Liver (tissue), 9 donors: ENCODE results near the gene PFAS. TPM values are rescaled to one million over a fixed set of nuclear protein-coding genes. Genes with fewer than 3 reads are reported as not detected.

Experiments used
- DNase-seq: peaks from one replicate; pipeline ENCODE4 v3.0.0-alpha.2; 2017; ENCODE audit warnings: low spot score
- H3K27ac ChIP-seq, 2 donors: one replicate each; pipeline ENCODE4 v1.7.0; 2013; ENCODE audit warnings: inconsistent platforms in 2 of 2, low read length in 2 of 2, control low read depth in 1 of 2, low read depth in 1 of 2, mild to moderate bottlenecking in 1 of 2
- H3K27me3 ChIP-seq, 4 donors: one replicate each; pipeline versions ENCODE4 v1.6.1 to v1.7.0; 2013; ENCODE audit warnings: low read length in 3 of 4, inconsistent platforms in 1 of 4, mild to moderate bottlenecking in 1 of 4, moderate library complexity in 1 of 4; ENCODE audit not compliant: control insufficient read depth in 4 of 4, insufficient read depth in 4 of 4
- H3K36me3 ChIP-seq, 4 donors: one replicate each; pipeline versions ENCODE4 v1.6.1 to v1.7.0; 2013; ENCODE audit warnings: low read length in 3 of 4, mild to moderate bottlenecking in 3 of 4, low read depth in 1 of 4, moderate library complexity in 1 of 4; ENCODE audit not compliant: control insufficient read depth in 4 of 4, insufficient read depth in 3 of 4
- H3K4me1 ChIP-seq, 4 donors: one replicate each; pipeline versions ENCODE4 v1.6.1 to v1.7.0; 2013; ENCODE audit warnings: low read length in 3 of 4, mild to moderate bottlenecking in 3 of 4, moderate library complexity in 1 of 4; ENCODE audit not compliant: control insufficient read depth in 4 of 4, insufficient read depth in 4 of 4
- H3K4me3 ChIP-seq, 3 donors: one replicate each; pipeline versions ENCODE4 v1.6.1 to v1.7.0; 2013; ENCODE audit warnings: low read length in 3 of 3, control low read depth in 1 of 3, low read depth in 1 of 3, mild to moderate bottlenecking in 1 of 3
- H3K9ac ChIP-seq, 2 donors: one replicate each; pipeline ENCODE4 v1.7.0; 2013; ENCODE audit warnings: low read length in 2 of 2, mild to moderate bottlenecking in 2 of 2, moderate library complexity in 2 of 2, control low read depth in 1 of 2, low read depth in 1 of 2
- H3K9me3 ChIP-seq, 4 donors: one replicate each; pipeline versions ENCODE4 v1.6.1 to v1.7.0; 2013; ENCODE audit warnings: low read length in 3 of 4; ENCODE audit not compliant: control insufficient read depth in 4 of 4
- CTCF ChIP-seq: fragments of 150-350 bp; IDR thresholded peaks from 2 replicates; pipeline ENCODE4 v1.5.1; 2017; ENCODE audit warnings: improper control_type of control experiment, low read depth, low read length; ENCODE audit not compliant: missing input control
- EGR1 ChIP-seq, 2 donors: IDR thresholded peaks; 2 replicates each; pipeline ENCODE4 v1.6.1; 2016 to 2018; ENCODE audit warnings: antibody characterized with exemption in 2 of 2, low read depth in 2 of 2
- FOXA1 ChIP-seq: IDR thresholded peaks from 2 replicates; pipeline ENCODE4 v1.6.1; 2016; ENCODE audit warnings: antibody characterized with exemption
- FOXA2 ChIP-seq: IDR thresholded peaks from 2 replicates; pipeline ENCODE4 v1.6.1; 2016; ENCODE audit warnings: antibody characterized with exemption
- HNF4A ChIP-seq, 2 donors: conservative IDR thresholded peaks; 2 replicates each; pipeline ENCODE4 v1.6.1; 2016; ENCODE audit warnings: antibody characterized with exemption in 2 of 2, mild to moderate bottlenecking in 2 of 2
- HNF4G ChIP-seq: IDR thresholded peaks from 2 replicates; pipeline ENCODE4 v1.6.1; 2016; ENCODE audit warnings: antibody characterized with exemption
- JUND ChIP-seq, 2 donors: IDR thresholded peaks; 2 replicates each; pipeline ENCODE4 v1.6.1; 2016; ENCODE audit warnings: antibody characterized with exemption in 2 of 2
- NR2F2 ChIP-seq: IDR thresholded peaks from 2 replicates; pipeline ENCODE4 v1.6.1; 2016; ENCODE audit warnings: antibody characterized with exemption
- RAD21 ChIP-seq, 2 donors: IDR thresholded peaks; 2 replicates each; pipeline ENCODE4 v1.6.1; 2016; ENCODE audit warnings: antibody characterized with exemption in 2 of 2, mild to moderate bottlenecking in 2 of 2
- RXRA ChIP-seq, 2 donors: IDR thresholded peaks; 2 replicates each; pipeline ENCODE4 v1.6.1; 2017 to 2018; ENCODE audit warnings: antibody characterized with exemption in 2 of 2, mild to moderate bottlenecking in 1 of 2
- SP1 ChIP-seq: IDR thresholded peaks from 2 replicates; pipeline ENCODE4 v1.6.1; 2018; ENCODE audit warnings: antibody characterized with exemption, mild to moderate bottlenecking
- TAF1 ChIP-seq: conservative IDR thresholded peaks from 2 replicates; pipeline ENCODE4 v1.6.1; 2016; ENCODE audit warnings: antibody characterized with exemption, mild to moderate bottlenecking
- YY1 ChIP-seq: IDR thresholded peaks from 2 replicates; pipeline ENCODE4 v1.6.1; 2016; ENCODE audit warnings: antibody characterized with exemption, mild to moderate bottlenecking
- ZBTB33 ChIP-seq: IDR thresholded peaks from 2 replicates; pipeline ENCODE4 v1.6.1; 2016; ENCODE audit warnings: antibody characterized with exemption
- WGBS: extraction: QIAGEN DNeasy Blood & Tissue Kit; methylation state at CpG from one replicate; pipeline ENCODE4 v1.1.7; 2013; 5-methylcytosine and 5-hydroxymethylcytosine counted together
- polyA plus RNA-seq, 2 donors: library from polyadenylated mRNA; stranded (reverse) in 1 of 2; unstranded in 1 of 2; fragments of 200-250 nt in 1 of 2; fragments of >200 nt in 1 of 2; fragmentation: Nextera tagmentation in 1 of 2; extraction: Ambion mirVana in 1 of 2; gene quantifications; one replicate each; pipeline versions ENCODE4 v1.2.1 to v1.2.3, GENCODE V29; 2013 to 2015
- total RNA-seq, 2 donors: library from RNA; depleted of rRNA; stranded (reverse); fragments of >200 nt; gene quantifications; one replicate each; pipeline ENCODE4 v1.2.3, GENCODE V29; 2014
- donor health status: healthy.
- donor health status: healthy.
- donor health status: healthy.
- donor health status: healthy.
- donor health status: healthy.

Gene PFAS
- total and polyA plus RNA-seq, 4 donors: 6.0 to 18.5 (median 10.8) TPM

- no peaks in the 10 kb centered on the region for H3K36me3 ChIP-seq
- H3K27ac ChIP-seq: no peak overlapping the region
- H3K4me1 ChIP-seq: peaks cover 0 to 8% (median 3%) of the 10 kb centered on the region in 4 donors
- DNase-seq: no peak
- WGBS: 41% methylated on average over 26 of the region's 26 CpGs
- no peaks in the 10 kb centered on the region for H3K9me3 ChIP-seq
- H3K4me3 ChIP-seq: no peak overlapping the region
- TF ChIP-seq FOXA2 (no peak), YY1 (no peak), HNF4A (conservative IDR thresholded peaks at IDR 0.05) (no peak), HNF4G (no peak), CTCF (no peak), RAD21 (IDR thresholded peaks at IDR 0.05) (no peak), SP1 (no peak)
- H3K9ac ChIP-seq: no peak overlapping the region
- H3K27me3 ChIP-seq: peaks cover 0 to 3% (median 1%) of the 10 kb centered on the region in 4 donors
These were observed 66.7 kb downstream of the PFAS start for GRCh38 chr17:8315764-8316217.

- no peak for TF ChIP-seq HNF4G
- no peak for TF ChIP-seq TAF1
- TF ChIP-seq HNF4A (conservative IDR thresholded peaks at IDR 0.05): no peak
- no peak for TF ChIP-seq SP1
- TF ChIP-seq YY1: no peak
- TF ChIP-seq FOXA1: no peak
- TF ChIP-seq FOXA2: no peak
- no peak for TF ChIP-seq JUND (IDR thresholded peaks at IDR 0.05)
- no peak for TF ChIP-seq ZBTB33
- no peak for TF ChIP-seq NR2F2
- TF ChIP-seq RXRA (IDR thresholded peaks at IDR 0.05): no peak
- no peak for TF ChIP-seq EGR1 (IDR thresholded peaks at IDR 0.05; ENCODE audit: low read depth in 2 of 2)
- no peak overlapping the region for H3K27ac ChIP-seq
- no peak overlapping the region for H3K4me3 ChIP-seq
- peaks cover 0 to 8% (median 3%) of the 10 kb centered on the region in 4 donors for H3K4me1 ChIP-seq
- H3K27me3 ChIP-seq: no peaks in the 10 kb centered on the region
- no peak overlapping the region for H3K9ac ChIP-seq
- 78% methylated on average over 24 of the region's 24 CpGs for WGBS
- no peaks in the 10 kb centered on the region for H3K36me3 ChIP-seq
- DNase-seq: no peak
- H3K9me3 ChIP-seq: no peaks in the 10 kb centered on the region
These were observed 69.2 kb downstream of the PFAS start for GRCh38 chr17:8318010-8318935.

Other genes starting within 250 kb of the PFAS start
- gene GUCY2D, start 246.7 kb upstream of the PFAS start, total RNA-seq: under 1 TPM in 1 of 2 donors, not detected in 1; 0.09 TPM
- gene GUCY2D, start 246.7 kb upstream of the PFAS start, polyA plus RNA-seq: under 1 TPM in 1 of 2 donors, not detected in 1; 0.14 TPM
- 1 to 10 TPM in 1 of 2 donors, under 1 TPM in 1; 0.92 to 1.0 TPM for gene ALOX15B, start 210.2 kb upstream of the PFAS start, total RNA-seq
- under 1 TPM; 0.16 to 0.19 TPM for gene ALOX15B, start 210.2 kb upstream of the PFAS start, polyA plus RNA-seq
- not detected for gene ALOX12B, start 161.6 kb upstream of the PFAS start, total RNA-seq
- not detected for gene ALOX12B, start 161.6 kb upstream of the PFAS start, polyA plus RNA-seq
- not detected for gene ALOXE3, start 130.8 kb upstream of the PFAS start, total RNA-seq
- gene ALOXE3, start 130.8 kb upstream of the PFAS start, polyA plus RNA-seq: not detected
- not detected for gene HES7, start 125.2 kb upstream of the PFAS start, total RNA-seq
- gene HES7, start 125.2 kb upstream of the PFAS start, polyA plus RNA-seq: not detected
- gene PER1, start 96.9 kb upstream of the PFAS start, total RNA-seq: 10 to 100 TPM; 10.1 to 71.6 TPM
- gene PER1, start 96.9 kb upstream of the PFAS start, polyA plus RNA-seq: 10 to 100 TPM; 24.9 to 34.6 TPM
- 1 to 10 TPM; 4.2 to 9.0 TPM for gene VAMP2, start 86.3 kb upstream of the PFAS start, total RNA-seq
- 10 to 100 TPM; 11.4 to 25.9 TPM for gene VAMP2, start 86.3 kb upstream of the PFAS start, polyA plus RNA-seq
- 1 to 10 TPM; 4.5 to 8.4 TPM for gene TMEM107, start 72.9 kb upstream of the PFAS start, total RNA-seq
- 1 to 10 TPM; 3.0 to 3.9 TPM for gene TMEM107, start 72.9 kb upstream of the PFAS start, polyA plus RNA-seq
- 1 to 10 TPM; 5.1 to 6.8 TPM for gene BORCS6, start 59.1 kb upstream of the PFAS start, total RNA-seq
- 1 to 10 TPM; 4.1 to 6.4 TPM for gene BORCS6, start 59.1 kb upstream of the PFAS start, polyA plus RNA-seq
- 10 to 100 TPM in 1 of 2 donors, under 1 TPM in 1; 0.42 to 25.9 TPM for gene AURKB, start 38.7 kb upstream of the PFAS start, total RNA-seq
- 1 to 10 TPM; 1.8 to 4.3 TPM for gene AURKB, start 38.7 kb upstream of the PFAS start, polyA plus RNA-seq
- gene CTC1, start 1.2 kb upstream of the PFAS start, total RNA-seq: 10 to 100 TPM in 1 of 2 donors, 1 to 10 TPM in 1; 5.9 to 10.0 TPM
- gene CTC1, start 1.2 kb upstream of the PFAS start, polyA plus RNA-seq: 1 to 10 TPM; 5.5 to 9.3 TPM
- gene RANGRF, start 39.4 kb downstream of the PFAS start, total RNA-seq: 1 to 10 TPM; 6.9 to 7.6 TPM
- gene RANGRF, start 39.4 kb downstream of the PFAS start, polyA plus RNA-seq: 10 to 100 TPM; 10.3 to 19.9 TPM
- 1 to 10 TPM in 1 of 2 donors, under 1 TPM in 1; 0.84 to 1.2 TPM for gene SLC25A35, start 46.1 kb downstream of the PFAS start, total RNA-seq
- gene SLC25A35, start 46.1 kb downstream of the PFAS start, polyA plus RNA-seq: 1 to 10 TPM; 1.2 to 1.6 TPM
- gene ARHGEF15, start 61.0 kb downstream of the PFAS start, total RNA-seq: 1 to 10 TPM; 1.4 to 1.9 TPM
- gene ARHGEF15, start 61.0 kb downstream of the PFAS start, polyA plus RNA-seq: 1 to 10 TPM; 1.6 to 2.1 TPM
- gene ODF4, start 90.6 kb downstream of the PFAS start, total RNA-seq: not detected
- gene ODF4, start 90.6 kb downstream of the PFAS start, polyA plus RNA-seq: not detected
- 1,000 to 10,000 TPM in 1 of 2 donors, 100 to 1,000 TPM in 1; 989 to 1,192 TPM for gene RPL26, start 133.9 kb downstream of the PFAS start, total RNA-seq
- 1,000 to 10,000 TPM in 1 of 2 donors, 100 to 1,000 TPM in 1; 309 to 1,118 TPM for gene RPL26, start 133.9 kb downstream of the PFAS start, polyA plus RNA-seq
- not detected for gene RNF222, start 148.5 kb downstream of the PFAS start, total RNA-seq
- not detected for gene RNF222, start 148.5 kb downstream of the PFAS start, polyA plus RNA-seq
- 10 to 100 TPM; 49.1 to 52.3 TPM for gene NDEL1, start 186.6 kb downstream of the PFAS start, total RNA-seq
- 10 to 100 TPM; 15.3 to 21.7 TPM for gene NDEL1, start 186.6 kb downstream of the PFAS start, polyA plus RNA-seq